ENCODE results near the gene KRT80.

Gene KRT80

GRCh38 chr12:52180971-52181628 lies 10.7 kb downstream of the KRT80 start:
- Histone ChIP-seq H3K9ac (ENCODE audit: low read depth, low read length) (peak overlapping the region; percentile 65), H3K4me2 (ENCODE audit: low read length) (peak overlapping the region; percentile 57), H3K4me1 (ENCODE audit: control insufficient read depth, insufficient read depth, low read length) (peaks cover 67% of the 10 kb centered on the region), H3K9me3 (replicated peaks; ENCODE audit: low read length) (no peaks in the 10 kb centered on the region), H3K36me3 (ENCODE audit: insufficient read depth, low read length) (no peaks in the 10 kb centered on the region), H3K27me3 (ENCODE audit: control insufficient read depth, insufficient read depth, low read length) (no peaks in the 10 kb centered on the region), H3K4me3 (ENCODE audit: low read length) (no peak overlapping the region)

GRCh38 chr12:52179396-52179973 lies 12.3 kb downstream of the KRT80 start:
- no peaks in the 10 kb centered on the region for H3K9me3 ChIP-seq (replicated peaks; ENCODE audit: low read length)
- no peaks in the 10 kb centered on the region for H3K27me3 ChIP-seq (ENCODE audit: control insufficient read depth, insufficient read depth, low read length)
- H3K4me2 ChIP-seq (ENCODE audit: low read length), result no peak overlapping the region
- no peaks in the 10 kb centered on the region for H3K36me3 ChIP-seq (ENCODE audit: insufficient read depth, low read length)
- H3K9ac ChIP-seq (ENCODE audit: low read depth, low read length), result no peak overlapping the region
- peaks cover 61% of the 10 kb centered on the region for H3K4me1 ChIP-seq (ENCODE audit: control insufficient read depth, insufficient read depth, low read length)
- no peak overlapping the region for H3K4me3 ChIP-seq (ENCODE audit: low read length)

- H3K9me3 ChIP-seq (replicated peaks; ENCODE audit: low read length), result no peaks in the 10 kb centered on the region
- H3K4me1 ChIP-seq (ENCODE audit: control insufficient read depth, insufficient read depth, low read length), result peaks cover 56% of the 10 kb centered on the region
- H3K27me3 ChIP-seq (ENCODE audit: control insufficient read depth, insufficient read depth, low read length), result no peaks in the 10 kb centered on the region
- no peaks in the 10 kb centered on the region for H3K36me3 ChIP-seq (ENCODE audit: insufficient read depth, low read length)
- H3K9ac ChIP-seq (ENCODE audit: low read depth, low read length), result no peak overlapping the region
- no peak overlapping the region for H3K4me3 ChIP-seq (ENCODE audit: low read length)
- no peak overlapping the region for H3K4me2 ChIP-seq (ENCODE audit: low read length)
Observed at GRCh38 chr12:52178984-52179383, 12.8 kb downstream of the KRT80 start.

- Histone ChIP-seq H3K27me3 (ENCODE audit: control insufficient read depth, insufficient read depth, low read length) (no peaks in the 10 kb centered on the region), H3K9ac (ENCODE audit: low read depth, low read length) (no peak overlapping the region), H3K4me3 (ENCODE audit: low read length) (no peak overlapping the region), H3K4me1 (ENCODE audit: control insufficient read depth, insufficient read depth, low read length) (peaks cover 51% of the 10 kb centered on the region), H3K9me3 (replicated peaks; ENCODE audit: low read length) (no peaks in the 10 kb centered on the region), H3K4me2 (ENCODE audit: low read length) (no peak overlapping the region), H3K36me3 (ENCODE audit: insufficient read depth, low read length) (no peaks in the 10 kb centered on the region)
Observed at GRCh38 chr12:52178443-52178842, 13.4 kb downstream of the KRT80 start.

- H3K4me1 ChIP-seq (ENCODE audit: control insufficient read depth, insufficient read depth, low read length), result peaks cover 33% of the 10 kb centered on the region
- no peaks in the 10 kb centered on the region for H3K36me3 ChIP-seq (ENCODE audit: insufficient read depth, low read length)
- H3K9me3 ChIP-seq (replicated peaks; ENCODE audit: low read length), result no peaks in the 10 kb centered on the region
- peak overlapping the region; percentile 45 for H3K9ac ChIP-seq (ENCODE audit: low read depth, low read length)
- no peak overlapping the region for H3K4me3 ChIP-seq (ENCODE audit: low read length)
- H3K4me2 ChIP-seq (ENCODE audit: low read length), result no peak overlapping the region
- no peaks in the 10 kb centered on the region for H3K27me3 ChIP-seq (ENCODE audit: control insufficient read depth, insufficient read depth, low read length)
Observed at GRCh38 chr12:52175371-52176350, 16.2 kb downstream of the KRT80 start.

GRCh38 chr12:52173526-52173925 lies 18.3 kb downstream of the KRT80 start:
- H3K27me3 ChIP-seq (ENCODE audit: control insufficient read depth, insufficient read depth, low read length), result no peaks in the 10 kb centered on the region
- peaks cover 21% of the 10 kb centered on the region for H3K4me1 ChIP-seq (ENCODE audit: control insufficient read depth, insufficient read depth, low read length)
- H3K36me3 ChIP-seq (ENCODE audit: insufficient read depth, low read length), result no peaks in the 10 kb centered on the region
- no peak overlapping the region for H3K4me2 ChIP-seq (ENCODE audit: low read length)
- no peak overlapping the region for H3K4me3 ChIP-seq (ENCODE audit: low read length)
- H3K9ac ChIP-seq (ENCODE audit: low read depth, low read length), result no peak overlapping the region
- H3K9me3 ChIP-seq (replicated peaks; ENCODE audit: low read length), result no peaks in the 10 kb centered on the region

- Histone ChIP-seq H3K9me3 (replicated peaks; ENCODE audit: low read length) (no peaks in the 10 kb centered on the region), H3K4me2 (ENCODE audit: low read length) (no peak overlapping the region), H3K9ac (ENCODE audit: low read depth, low read length) (no peak overlapping the region), H3K36me3 (ENCODE audit: insufficient read depth, low read length) (no peaks in the 10 kb centered on the region), H3K4me3 (ENCODE audit: low read length) (no peak overlapping the region), H3K27me3 (ENCODE audit: control insufficient read depth, insufficient read depth, low read length) (no peaks in the 10 kb centered on the region), H3K4me1 (ENCODE audit: control insufficient read depth, insufficient read depth, low read length) (peaks cover 19% of the 10 kb centered on the region)
Observed at GRCh38 chr12:52172956-52173355, 18.9 kb downstream of the KRT80 start.

GRCh38 chr12:52171950-52172512 lies 19.8 kb downstream of the KRT80 start:
- Histone ChIP-seq H3K9me3 (replicated peaks; ENCODE audit: low read length) (no peaks in the 10 kb centered on the region), H3K36me3 (ENCODE audit: insufficient read depth, low read length) (no peaks in the 10 kb centered on the region), H3K9ac (ENCODE audit: low read depth, low read length) (peak overlapping the region; percentile 7), H3K4me3 (ENCODE audit: low read length) (no peak overlapping the region), H3K4me2 (ENCODE audit: low read length) (no peak overlapping the region), H3K27me3 (ENCODE audit: control insufficient read depth, insufficient read depth, low read length) (no peaks in the 10 kb centered on the region), H3K4me1 (ENCODE audit: control insufficient read depth, insufficient read depth, low read length) (peaks cover 19% of the 10 kb centered on the region)

- H3K9me3 ChIP-seq (replicated peaks; ENCODE audit: low read length), result no peaks in the 10 kb centered on the region
- no peaks in the 10 kb centered on the region for H3K36me3 ChIP-seq (ENCODE audit: insufficient read depth, low read length)
- no peaks in the 10 kb centered on the region for H3K27me3 ChIP-seq (ENCODE audit: control insufficient read depth, insufficient read depth, low read length)
- no peak overlapping the region for H3K4me2 ChIP-seq (ENCODE audit: low read length)
- peaks cover 20% of the 10 kb centered on the region for H3K4me1 ChIP-seq (ENCODE audit: control insufficient read depth, insufficient read depth, low read length)
- H3K4me3 ChIP-seq (ENCODE audit: low read length), result no peak overlapping the region
- no peak overlapping the region for H3K9ac ChIP-seq (ENCODE audit: low read depth, low read length)
Observed at GRCh38 chr12:52170827-52171226, 21.0 kb downstream of the KRT80 start.

- Histone ChIP-seq H3K4me2 (ENCODE audit: low read length) (no peak overlapping the region), H3K27me3 (ENCODE audit: control insufficient read depth, insufficient read depth, low read length) (no peaks in the 10 kb centered on the region), H3K9me3 (replicated peaks; ENCODE audit: low read length) (no peaks in the 10 kb centered on the region), H3K4me3 (ENCODE audit: low read length) (no peak overlapping the region), H3K4me1 (ENCODE audit: control insufficient read depth, insufficient read depth, low read length) (peaks cover 15% of the 10 kb centered on the region), H3K9ac (ENCODE audit: low read depth, low read length) (no peak overlapping the region), H3K36me3 (ENCODE audit: insufficient read depth, low read length) (no peaks in the 10 kb centered on the region)
Observed at GRCh38 chr12:52169886-52170285, 21.9 kb downstream of the KRT80 start.

GRCh38 chr12:52168019-52168717 lies 23.6 kb downstream of the KRT80 start:
- H3K36me3 ChIP-seq (ENCODE audit: insufficient read depth, low read length), result no peaks in the 10 kb centered on the region
- no peak overlapping the region for H3K4me3 ChIP-seq (ENCODE audit: low read length)
- peaks cover 21% of the 10 kb centered on the region for H3K4me1 ChIP-seq (ENCODE audit: control insufficient read depth, insufficient read depth, low read length)
- H3K9me3 ChIP-seq (replicated peaks; ENCODE audit: low read length), result no peaks in the 10 kb centered on the region
- no peak overlapping the region for H3K4me2 ChIP-seq (ENCODE audit: low read length)
- H3K27me3 ChIP-seq (ENCODE audit: control insufficient read depth, insufficient read depth, low read length), result no peaks in the 10 kb centered on the region
- no peak overlapping the region for H3K9ac ChIP-seq (ENCODE audit: low read depth, low read length)
